Sigmoid colon (tissue), 7 donors: ENCODE measurements around the gene FMOD. TPM values are rescaled to one million over a fixed set of nuclear protein-coding genes. Genes with fewer than 3 reads are reported as not detected.

Experiments used
- DNase-seq: peaks from one replicate; pipeline ENCODE4 v3.0.0-alpha.2; 2019
- H3K27ac ChIP-seq, 4 donors: fragments of 200-600 bp; sonication (generic); one replicate each; pipeline ENCODE4 v1.5.1; 2016 to 2019; ENCODE audit warnings: mild to moderate bottlenecking in 1 of 4
- H3K27me3 ChIP-seq, 3 donors: fragments of 200-600 bp; sonication (generic); one replicate each; pipeline ENCODE4 v1.5.1; 2019; ENCODE audit warnings: mild to moderate bottlenecking in 1 of 3
- H3K36me3 ChIP-seq, 4 donors: fragments of 200-600 bp; sonication (generic); one replicate each; pipeline ENCODE4 v1.5.1; 2016 to 2019
- H3K4me1 ChIP-seq, 4 donors: fragments of 200-600 bp; sonication (generic); one replicate each; pipeline ENCODE4 v1.5.1; 2017 to 2019
- H3K4me3 ChIP-seq, 4 donors: fragments of 200-600 bp; sonication (generic); one replicate each; pipeline ENCODE4 v1.5.1; 2017 to 2019; ENCODE audit warnings: mild to moderate bottlenecking in 2 of 4, moderate library complexity in 1 of 4
- H3K9me3 ChIP-seq, 4 donors: fragments of 200-600 bp in 3 of 4; sonication (generic) in 3 of 4; one replicate each; pipeline versions ENCODE4 v1.5.1 to v1.6.1; 2013 to 2019
- EP300 ChIP-seq, 4 donors: sonication (generic); formaldehyde crosslinking; IDR thresholded peaks; one replicate each; pipeline ENCODE4 v1.6.1; 2017; ENCODE audit warnings: antibody characterized with exemption in 4 of 4
- POLR2A ChIP-seq, 2 donors: fragments of 450-650 bp; IDR thresholded peaks; one replicate each; pipeline ENCODE4 v1.6.1; 2016; ENCODE audit warnings: antibody characterized with exemption in 2 of 2, mild to moderate bottlenecking in 2 of 2, moderate library complexity in 2 of 2
- POLR2AphosphoS5 ChIP-seq, 4 donors: sonication (generic); formaldehyde crosslinking; IDR thresholded peaks; one replicate each; pipeline ENCODE4 v1.6.1; 2017; ENCODE audit warnings: antibody characterized with exemption in 4 of 4
- WGBS, 2 donors: extraction: QIAGEN DNeasy Blood & Tissue Kit; methylation state at CpG; one replicate each; pipeline ENCODE4 v1.1.7; 2013; 5-methylcytosine and 5-hydroxymethylcytosine counted together
- intact Hi-C: fragments of 100-400 bp; cut with DNase I; formaldehyde crosslinking; loops from one replicate; pipeline ENCODE4 v1.15.1; 2023
- polyA plus RNA-seq, 3 donors: library from polyadenylated mRNA; stranded (reverse); fragments of 200-250 nt; gene quantifications; one replicate each; pipeline ENCODE4 v1.2.3, GENCODE V29; 2013
- total RNA-seq, 4 donors: library from RNA; depleted of rRNA; stranded (reverse); fragments of >200 nt; gene quantifications; one replicate each; pipeline ENCODE4 v1.1.0, GENCODE V29; 2016
- TF ChIP-seq, protein P1 (sequence below), 4 experiments: fragments of 450-650 bp in 3 of 4; fragments of 200-600 bp in 1 of 4; IDR thresholded peaks; one replicate each; pipeline ENCODE4 v1.5.1; 2016 to 2019; ENCODE audit warnings: antibody characterized with exemption in 4 of 4, mild to moderate bottlenecking in 3 of 4, moderate library complexity in 2 of 4
- donor health status: healthy with polysubstance abuse.
- donor health status: Bipolar disorder and iron deficiency.
- donor health status: healthy.

The FMOD gene
- total and polyA plus RNA-seq, 7 donors = 9.5 to 64.5 (median 32.9) TPM

- 59% methylated on average over 6 of the region's 6 CpGs for WGBS, 2 donors
- Histone ChIP-seq H3K27me3 (no peaks in the 10 kb centered on the region), H3K4me3 (no peak overlapping the region), H3K9me3 (no peaks in the 10 kb centered on the region), H3K4me1 (no peaks in the 10 kb centered on the region), H3K27ac (no peak overlapping the region), H3K36me3 (no peaks in the 10 kb centered on the region)
- intact Hi-C loops = no loop called here
- TF ChIP-seq POLR2AphosphoS5 (IDR thresholded peaks at IDR 0.05) = no peak
- TF ChIP-seq POLR2A (IDR thresholded peaks at IDR 0.05) = no peak
- TF ChIP-seq EP300 (IDR thresholded peaks at IDR 0.05) = no peak
- TF ChIP-seq, protein P1, sequence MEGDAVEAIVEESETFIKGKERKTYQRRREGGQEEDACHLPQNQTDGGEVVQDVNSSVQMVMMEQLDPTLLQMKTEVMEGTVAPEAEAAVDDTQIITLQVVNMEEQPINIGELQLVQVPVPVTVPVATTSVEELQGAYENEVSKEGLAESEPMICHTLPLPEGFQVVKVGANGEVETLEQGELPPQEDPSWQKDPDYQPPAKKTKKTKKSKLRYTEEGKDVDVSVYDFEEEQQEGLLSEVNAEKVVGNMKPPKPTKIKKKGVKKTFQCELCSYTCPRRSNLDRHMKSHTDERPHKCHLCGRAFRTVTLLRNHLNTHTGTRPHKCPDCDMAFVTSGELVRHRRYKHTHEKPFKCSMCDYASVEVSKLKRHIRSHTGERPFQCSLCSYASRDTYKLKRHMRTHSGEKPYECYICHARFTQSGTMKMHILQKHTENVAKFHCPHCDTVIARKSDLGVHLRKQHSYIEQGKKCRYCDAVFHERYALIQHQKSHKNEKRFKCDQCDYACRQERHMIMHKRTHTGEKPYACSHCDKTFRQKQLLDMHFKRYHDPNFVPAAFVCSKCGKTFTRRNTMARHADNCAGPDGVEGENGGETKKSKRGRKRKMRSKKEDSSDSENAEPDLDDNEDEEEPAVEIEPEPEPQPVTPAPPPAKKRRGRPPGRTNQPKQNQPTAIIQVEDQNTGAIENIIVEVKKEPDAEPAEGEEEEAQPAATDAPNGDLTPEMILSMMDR (IDR thresholded peaks at IDR 0.05) = no peak
- DNase-seq = no peak
Observed at GRCh38 chr1:203361945-203362719, 11.2 kb upstream of the FMOD start.

DNA sequence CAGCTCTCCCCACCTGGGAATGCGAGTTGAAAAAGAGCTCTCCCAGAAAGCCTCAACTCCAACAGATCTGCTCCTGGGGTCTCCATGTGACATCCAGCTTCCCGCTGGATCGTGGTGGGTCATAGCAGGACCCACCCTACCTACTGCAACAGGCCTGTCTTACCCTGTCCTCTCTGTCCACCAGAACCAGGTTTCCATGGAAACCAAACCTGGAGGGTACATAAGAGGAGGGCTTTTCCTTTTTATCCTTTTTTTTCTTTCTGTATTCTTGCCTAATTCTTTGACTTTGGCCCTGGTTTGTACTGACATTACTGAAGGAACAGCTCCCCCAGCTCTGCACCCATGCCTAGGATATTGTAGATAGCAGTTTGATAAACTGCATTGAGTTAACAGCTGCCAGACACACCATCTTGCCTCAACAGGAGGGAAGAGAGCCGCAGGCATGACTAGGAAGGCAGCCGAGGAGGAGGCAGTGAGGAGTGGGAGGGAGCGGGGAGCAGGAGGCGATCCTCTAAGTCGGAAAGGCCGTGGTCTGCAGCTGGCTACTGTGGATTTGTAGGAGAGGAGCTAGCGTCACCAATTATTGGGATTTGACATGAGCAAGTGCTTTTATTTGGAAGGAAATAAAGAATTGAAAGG is 9.7 kb upstream of the FMOD start:
- TF ChIP-seq, protein P1 (IDR thresholded peaks at IDR 0.05) = no peak
- no peak for TF ChIP-seq POLR2A (IDR thresholded peaks at IDR 0.05)
- TF ChIP-seq POLR2AphosphoS5 (IDR thresholded peaks at IDR 0.05) = no peak
- no peak for TF ChIP-seq EP300 (IDR thresholded peaks at IDR 0.05)
- Histone ChIP-seq H3K36me3 (no peaks in the 10 kb centered on the region), H3K4me3 (no peak overlapping the region), H3K9me3 (no peaks in the 10 kb centered on the region), H3K27me3 (no peaks in the 10 kb centered on the region), H3K4me1 (no peaks in the 10 kb centered on the region), H3K27ac (no peak overlapping the region)
- 90 to 96% methylated on average over 10 of the region's 10 CpGs for WGBS, 2 donors
- intact Hi-C loops = no loop called here
- no peak for DNase-seq

DNA sequence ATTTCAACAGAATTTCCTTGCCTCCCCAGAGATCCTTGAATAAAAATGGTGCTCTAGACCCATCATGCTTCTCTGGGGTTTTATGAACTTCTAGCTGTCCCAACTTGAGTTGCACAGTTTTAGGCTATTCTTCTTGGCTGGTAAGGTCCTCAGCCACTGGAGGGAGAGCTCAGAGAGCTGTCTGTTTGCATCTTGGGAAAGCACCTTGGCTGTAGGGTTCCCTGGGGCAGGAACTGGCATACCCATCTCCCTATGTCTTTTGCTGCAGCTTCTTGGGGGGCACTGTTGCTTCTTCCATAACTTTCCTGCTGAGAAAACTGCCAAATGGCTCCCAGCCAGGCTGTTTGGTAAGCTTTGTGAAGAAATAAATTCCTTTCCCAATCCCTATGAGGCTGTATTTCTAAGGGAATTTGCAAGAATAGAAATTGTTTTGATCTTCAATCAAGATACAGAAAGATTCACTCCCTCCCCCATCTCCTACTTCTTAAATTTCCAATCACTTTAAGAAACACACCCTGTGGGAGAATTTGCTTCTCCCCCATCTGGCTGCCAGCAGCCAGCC is 8.2 kb upstream of the FMOD start:
- intact Hi-C loops = no loop called here
- no peak for TF ChIP-seq POLR2AphosphoS5 (IDR thresholded peaks at IDR 0.05)
- TF ChIP-seq, protein P1 (IDR thresholded peaks at IDR 0.05) = no peak
- TF ChIP-seq EP300 (IDR thresholded peaks at IDR 0.05) = no peak
- no peak for TF ChIP-seq POLR2A (IDR thresholded peaks at IDR 0.05)
- Histone ChIP-seq H3K9me3 (no peaks in the 10 kb centered on the region), H3K36me3 (no peaks in the 10 kb centered on the region), H3K4me3 (no peak overlapping the region), H3K4me1 (peaks cover 0 to 10% (median 1%) of the 10 kb centered on the region in 4 donors), H3K27me3 (no peaks in the 10 kb centered on the region), H3K27ac (no peak overlapping the region)
- peak; percentile 85 for DNase-seq

- Histone ChIP-seq H3K4me1 (peaks cover 0 to 35% (median 24%) of the 10 kb centered on the region in 4 donors), H3K27ac (peak overlapping the region in 3 of 4 donors; percentile 11 to 27 (median 25)), H3K27me3 (no peaks in the 10 kb centered on the region), H3K9me3 (no peaks in the 10 kb centered on the region), H3K36me3 (no peaks in the 10 kb centered on the region), H3K4me3 (no peak overlapping the region)
- intact Hi-C loops = no loop called here
- WGBS, 2 donors = 58 to 80% methylated on average over 2 of the region's 2 CpGs
- no peak for TF ChIP-seq POLR2AphosphoS5 (IDR thresholded peaks at IDR 0.05)
- no peak for TF ChIP-seq EP300 (IDR thresholded peaks at IDR 0.05)
- no peak for TF ChIP-seq POLR2A (IDR thresholded peaks at IDR 0.05)
- peak; percentile 64 for DNase-seq
Observed at GRCh38 chr1:203354246-203354645, 3.3 kb upstream of the FMOD start.

DNA sequence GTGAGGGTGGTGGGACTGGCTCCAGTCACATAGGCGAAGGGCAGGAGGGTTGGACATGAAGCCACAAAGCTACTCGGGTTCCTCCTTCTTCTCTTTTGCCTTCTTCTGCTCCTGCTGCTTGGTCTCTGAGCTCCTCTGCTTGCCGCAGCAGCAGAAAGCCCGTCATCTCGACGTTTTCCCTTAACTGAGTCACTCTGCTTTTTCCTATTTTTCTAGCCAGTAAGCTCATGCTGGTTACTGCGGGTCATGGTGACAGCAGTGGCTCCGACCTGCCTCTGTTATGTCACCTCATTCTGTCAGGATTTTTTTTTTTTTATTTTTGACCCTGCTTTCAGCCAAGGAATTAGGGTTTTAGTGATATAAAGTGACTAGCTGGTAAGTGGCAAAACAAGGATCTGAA is 2.6 kb upstream of the FMOD start:
- no peak for TF ChIP-seq POLR2A (IDR thresholded peaks at IDR 0.05)
- TF ChIP-seq, protein P1 (IDR thresholded peaks at IDR 0.05) = no peak
- no peak for TF ChIP-seq POLR2AphosphoS5 (IDR thresholded peaks at IDR 0.05)
- Histone ChIP-seq H3K36me3 (no peaks in the 10 kb centered on the region), H3K27me3 (no peaks in the 10 kb centered on the region), H3K4me1 (peaks cover 0 to 35% (median 24%) of the 10 kb centered on the region in 4 donors), H3K4me3 (no peak overlapping the region), H3K27ac (peak overlapping the region in 2 of 4 donors; percentile 11 to 13), H3K9me3 (no peaks in the 10 kb centered on the region)
- intact Hi-C loops = no loop called here
- 77 to 92% methylated on average over 8 of the region's 8 CpGs for WGBS, 2 donors
- DNase-seq = no peak
